HG03571 (cell line): Measurements from ENCODE around the gene SIRPA.

ENCODE experiments used
- ATAC-seq: cut with Tn5 transposase; IDR thresholded peaks from one replicate; pipeline ENCODE4 v1.9.1; 2021; ENCODE audit not compliant: unreplicated experiment

Gene SIRPA

GRCh38 chr20:1887756-1888155, 7.5 kb upstream of the SIRPA start:
- no peak for ATAC-seq

- no peak for ATAC-seq
Measured at GRCh38 chr20:1888796-1889463, 6.3 kb upstream of the SIRPA start.

GRCh38 chr20:1890469-1891262, 4.5 kb upstream of the SIRPA start:
- ATAC-seq, result no peak

GRCh38 chr20:1891263-1892118, 3.7 kb upstream of the SIRPA start:
- ATAC-seq, result no peak

- no peak for ATAC-seq
Measured at GRCh38 chr20:1892119-1892385, 3.2 kb upstream of the SIRPA start.

DNA sequence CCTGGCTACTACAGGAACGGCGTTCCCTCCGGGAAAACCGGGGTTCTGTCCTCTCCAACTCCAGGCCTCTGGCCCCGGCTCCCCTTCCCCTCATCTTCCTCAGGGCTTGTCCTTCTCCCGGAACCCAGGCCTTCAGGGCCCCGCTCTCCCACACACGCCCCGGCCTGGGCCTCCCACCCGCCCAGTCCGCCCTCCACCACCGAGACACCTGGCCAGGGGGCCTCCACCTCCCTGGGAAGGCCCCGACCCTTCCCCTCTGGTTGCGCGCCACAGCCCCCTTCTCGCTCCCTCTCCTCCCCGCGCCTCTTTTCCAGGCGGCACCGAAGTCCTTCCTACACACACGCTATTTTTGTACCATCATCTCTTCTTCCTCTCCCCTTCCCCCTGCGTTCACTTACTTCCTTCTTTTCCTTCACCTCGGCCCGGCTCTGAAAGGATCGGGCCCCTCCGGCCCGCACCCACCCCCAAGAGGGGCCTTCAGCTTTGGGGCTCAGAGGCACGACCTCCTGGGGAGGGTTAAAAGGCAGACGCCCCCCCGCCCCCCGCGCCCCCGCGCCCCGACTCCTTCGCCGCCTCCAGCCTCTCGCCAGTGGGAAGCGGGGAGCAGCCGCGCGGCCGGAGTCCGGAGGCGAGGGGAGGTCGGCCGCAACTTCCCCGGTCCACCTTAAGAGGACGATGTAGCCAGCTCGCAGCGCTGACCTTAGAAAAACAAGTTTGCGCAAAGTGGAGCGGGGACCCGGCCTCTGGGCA, 1.3 kb upstream of the SIRPA start:
- no peak for ATAC-seq

DNA sequence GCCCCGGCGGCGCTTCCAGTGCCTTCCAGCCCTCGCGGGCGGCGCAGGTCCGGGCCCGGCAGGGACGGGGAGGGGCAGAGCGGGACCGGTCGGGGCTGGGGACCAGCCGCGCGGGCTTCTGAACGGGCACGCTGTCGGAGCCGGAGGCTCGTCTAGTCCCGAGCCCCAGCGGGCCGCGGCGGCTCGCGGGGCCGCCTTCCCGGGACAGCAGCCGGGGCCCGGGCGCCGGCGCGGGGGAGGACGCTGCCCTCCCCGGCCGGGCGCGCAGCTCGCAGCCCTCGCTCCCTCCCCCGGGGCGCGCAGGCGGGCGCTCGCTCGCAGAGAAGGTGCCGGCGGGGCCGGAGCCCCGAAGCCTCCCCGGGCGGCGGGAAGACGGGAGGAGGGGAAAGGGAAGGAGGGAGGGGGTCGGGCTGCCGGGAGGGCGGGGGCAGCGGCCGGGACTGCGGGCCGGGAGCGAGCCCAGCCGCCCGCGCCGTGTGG, 696 bp upstream of the SIRPA start:
- ATAC-seq, result no peak

DNA sequence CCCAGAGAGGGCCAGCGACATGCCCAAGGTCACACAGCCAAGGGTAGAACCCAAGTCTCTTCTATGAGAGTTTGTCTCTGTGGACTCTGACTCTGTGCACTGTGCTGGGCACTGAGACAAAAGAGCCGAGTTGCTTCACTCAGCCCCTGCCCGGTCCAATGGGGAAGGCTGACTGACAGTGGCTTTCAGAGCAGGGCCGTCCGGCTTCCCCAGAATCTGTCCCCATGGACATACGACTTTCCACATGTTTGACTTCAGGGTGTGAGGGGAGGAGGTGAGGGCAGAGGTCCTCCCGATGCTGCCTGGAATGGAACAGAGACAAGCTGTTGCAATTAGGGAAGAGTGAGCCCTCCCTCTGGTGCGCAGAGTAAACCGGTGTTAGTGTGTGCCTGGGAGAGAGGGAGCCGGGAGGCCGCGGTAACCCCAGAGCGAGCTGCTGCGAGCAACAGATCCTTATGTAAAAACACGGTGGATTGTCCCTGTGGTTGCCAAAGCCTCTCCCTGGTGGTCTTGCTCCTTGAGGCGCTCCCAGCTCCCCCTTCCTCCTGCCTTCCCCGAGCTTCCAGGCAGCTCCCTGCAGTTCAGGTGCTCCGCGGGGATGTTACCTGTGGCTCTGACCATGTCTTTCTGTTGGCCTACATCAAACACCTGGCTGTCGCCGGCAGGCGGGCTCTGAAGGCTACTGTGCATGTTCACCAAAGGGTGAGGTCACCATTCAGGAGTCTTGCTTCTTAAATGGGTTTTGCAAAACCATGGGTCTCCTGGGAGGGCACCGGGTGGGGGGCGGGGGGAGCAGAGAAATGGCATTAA, 672 bp downstream of the SIRPA start:
- no peak for ATAC-seq

DNA sequence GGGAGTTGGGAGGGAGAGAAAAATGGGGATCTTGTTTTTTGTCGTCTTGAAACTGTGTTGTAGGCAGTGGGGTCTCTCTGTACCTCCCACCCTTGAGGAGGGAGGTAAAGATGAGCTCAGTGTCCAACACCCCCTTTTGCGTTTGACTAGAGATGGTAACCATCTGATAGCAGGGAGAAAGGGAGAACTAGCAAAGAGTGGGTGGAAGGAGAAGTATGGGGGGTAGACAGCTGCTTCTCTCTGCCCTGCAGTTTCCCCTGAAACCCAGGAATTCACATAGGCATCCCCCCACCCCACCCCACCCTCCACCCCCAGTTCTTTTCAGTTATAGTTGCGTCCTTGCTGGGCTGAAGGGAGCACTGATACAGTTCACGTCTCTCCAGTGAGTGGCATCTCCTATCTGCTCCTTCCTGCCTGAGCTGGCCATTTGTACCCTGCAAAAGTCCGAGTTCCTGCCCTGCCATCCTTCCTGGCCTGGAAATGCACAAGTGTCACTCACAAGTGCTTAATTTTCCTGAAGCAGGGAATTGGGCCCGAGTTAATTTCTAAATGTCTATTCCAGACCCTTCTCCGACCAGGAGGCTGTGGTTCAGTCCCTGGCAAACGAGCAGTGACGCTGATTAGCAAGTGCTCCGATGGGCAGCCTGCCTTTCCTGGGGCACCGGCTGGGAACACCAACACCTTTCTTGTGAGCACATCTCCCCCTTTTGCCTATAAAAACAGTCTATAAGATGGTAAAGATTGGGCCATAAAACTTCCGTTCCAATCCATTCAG, 1.5 kb downstream of the SIRPA start:
- ATAC-seq, result no peak

DNA sequence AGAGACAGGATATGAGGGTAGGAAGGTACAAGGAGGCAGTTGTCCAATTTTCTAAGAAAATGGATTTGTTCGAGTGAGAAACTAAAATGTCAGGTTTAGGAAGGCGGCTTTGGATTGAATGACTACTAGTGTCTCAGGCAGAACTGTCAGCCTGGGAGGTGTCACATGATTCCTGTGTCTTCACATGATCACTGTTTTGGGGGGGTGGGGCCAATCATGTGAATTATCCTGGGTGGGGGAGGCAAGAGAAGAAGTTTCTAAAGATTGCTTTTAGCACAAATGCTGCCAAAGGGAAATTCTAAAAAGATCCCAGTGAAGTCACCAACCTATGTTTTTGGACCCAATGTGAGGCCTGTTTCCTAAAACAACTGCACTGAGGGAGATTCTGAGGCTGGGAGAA, 2.3 kb downstream of the SIRPA start:
- ATAC-seq, result no peak

DNA sequence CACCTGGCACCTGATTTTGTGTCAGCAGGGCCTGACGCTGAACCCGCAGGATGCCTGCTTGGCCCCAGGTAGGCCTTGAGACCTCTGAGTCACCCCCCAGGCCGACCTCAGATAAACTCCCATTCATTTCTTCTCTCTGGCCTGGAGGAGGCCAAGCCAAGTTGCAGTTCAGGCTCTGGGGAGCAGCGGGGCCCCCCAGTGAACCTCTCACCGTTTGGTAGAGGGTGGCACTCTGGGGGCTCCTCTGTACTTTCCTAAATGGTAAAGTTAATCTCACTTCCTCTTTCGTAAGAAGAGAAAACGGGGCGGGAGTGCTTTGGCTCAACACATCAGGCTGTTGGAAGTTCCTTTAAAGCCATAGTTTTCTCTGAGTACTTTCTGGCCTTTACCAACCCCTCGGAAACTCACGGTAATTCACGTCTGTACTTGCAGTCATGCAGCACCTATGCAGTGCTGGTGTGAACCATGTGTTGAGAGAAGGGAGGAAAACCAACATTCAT, 2.8 kb downstream of the SIRPA start:
- no peak for ATAC-seq

DNA sequence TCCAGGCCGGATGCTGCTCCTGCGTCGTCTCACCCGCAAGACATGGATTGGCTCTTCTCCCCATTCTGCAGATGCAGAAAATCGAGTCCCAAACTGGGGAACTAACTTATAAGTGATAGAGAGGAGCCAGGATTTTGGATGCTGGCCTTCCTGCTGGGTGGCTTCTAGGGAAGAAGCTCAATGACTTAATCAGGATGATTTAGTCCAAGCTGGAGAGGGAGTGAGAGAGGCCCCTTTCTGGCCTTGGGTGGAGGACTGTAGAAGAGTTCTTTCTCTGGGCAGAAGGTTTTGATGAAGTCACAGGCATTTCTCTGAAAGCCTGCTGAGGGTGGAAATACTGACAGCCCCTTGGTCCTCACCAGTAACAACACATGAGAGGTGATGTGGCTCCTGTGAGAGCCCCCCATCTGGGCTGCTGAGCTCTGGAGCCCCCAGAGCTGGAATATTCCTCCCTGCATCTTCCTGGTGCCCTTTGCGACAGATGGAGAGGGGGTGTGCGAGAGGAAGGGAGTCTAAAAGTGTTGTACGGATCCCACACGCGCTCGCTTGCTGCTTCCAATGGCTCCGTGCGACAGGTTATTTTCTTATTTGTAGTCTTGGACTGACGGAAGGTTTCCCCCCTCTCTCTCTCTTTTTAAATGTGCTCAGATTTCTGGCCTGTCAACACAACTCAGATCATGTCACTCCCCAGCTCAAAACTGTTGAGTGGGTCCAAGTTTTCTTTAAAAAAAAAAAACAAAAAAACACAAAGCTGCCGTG, 3.5 kb downstream of the SIRPA start:
- no peak for ATAC-seq

DNA sequence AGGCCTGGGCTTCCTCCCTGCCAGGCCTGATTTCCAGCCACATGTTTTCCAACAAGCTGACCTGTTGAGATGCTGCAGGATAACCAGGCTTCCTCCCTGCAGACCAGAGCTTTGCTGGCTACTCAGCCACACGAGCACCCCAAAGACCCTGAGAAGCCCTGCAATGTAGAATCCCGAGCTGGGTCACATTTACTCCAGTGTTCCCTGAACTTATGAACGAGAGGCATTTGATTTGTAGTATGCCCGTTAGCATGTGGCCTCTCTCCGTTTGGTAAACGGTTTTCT, 4.0 kb downstream of the SIRPA start:
- no peak for ATAC-seq

GRCh38 chr20:1900321-1900801, 5.2 kb downstream of the SIRPA start:
- no peak for ATAC-seq

- no peak for ATAC-seq
Measured at GRCh38 chr20:1901704-1902103, 6.5 kb downstream of the SIRPA start.

GRCh38 chr20:1902188-1902587, 7.0 kb downstream of the SIRPA start:
- ATAC-seq, result no peak

DNA sequence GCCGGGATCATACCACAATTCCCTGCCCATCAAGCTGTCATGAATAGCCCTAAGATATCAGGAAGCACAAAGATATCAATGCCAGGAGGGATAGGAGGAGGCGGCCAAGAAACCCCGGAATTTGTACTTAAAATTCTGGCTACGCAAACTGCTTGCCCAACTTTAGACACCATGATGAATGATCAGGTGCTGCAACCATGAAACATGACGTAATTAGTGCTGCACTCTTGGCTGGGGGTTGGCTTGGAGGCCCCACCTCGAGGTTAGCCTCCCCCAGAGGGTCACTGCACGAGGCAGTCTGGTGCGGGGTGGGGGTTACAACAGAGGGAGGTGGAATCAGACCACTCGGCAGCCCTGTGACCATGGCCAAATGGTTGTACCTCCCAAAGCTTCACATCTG, 8.9 kb downstream of the SIRPA start:
- ATAC-seq, result no peak

- no peak for ATAC-seq
Measured at GRCh38 chr20:1905009-1905408, 9.8 kb downstream of the SIRPA start.

GRCh38 chr20:1905693-1906092, 10.5 kb downstream of the SIRPA start:
- no peak for ATAC-seq
